Neural crest cell (in vitro differentiated cells): ENCODE data around the gene MARCHF9. TPM values are rescaled to one million over a fixed set of nuclear protein-coding genes. Genes with fewer than 3 reads are reported as not detected.

Experiments used
- DNase-seq: peaks from one replicate; pipeline ENCODE4 v3.0.0; 2021; ENCODE audit warnings: low read depth, mixed read lengths, low spot score
- H3K27ac Mint-ChIP-seq: one replicate; pipeline ENCODE4 v1.8.0; 2021; ENCODE audit warnings: mild to moderate bottlenecking, mixed read lengths; ENCODE audit not compliant: unreplicated experiment
- H3K27me3 Mint-ChIP-seq: 2 replicates; pipeline ENCODE4 v1.8.0; 2021; ENCODE audit warnings: low read depth, mild to moderate bottlenecking, mixed read lengths
- H3K36me3 Mint-ChIP-seq: 2 replicates; pipeline ENCODE4 v1.8.0; 2021; ENCODE audit warnings: low read depth, mild to moderate bottlenecking, mixed read lengths
- H3K4me1 Mint-ChIP-seq: 2 replicates; pipeline ENCODE4 v1.8.0; 2021; ENCODE audit warnings: mixed read lengths
- H3K4me3 Mint-ChIP-seq: one replicate; pipeline ENCODE4 v1.8.0; 2021; ENCODE audit warnings: mild to moderate bottlenecking, mixed read lengths
- H3K9me3 Mint-ChIP-seq: 2 replicates; pipeline ENCODE4 v1.8.0; 2021; ENCODE audit warnings: mixed read lengths
- CTCF ChIP-seq: fragments of 200-600 bp; sonication (generic); conservative IDR thresholded peaks from 2 replicates; pipeline ENCODE4 v1.5.0; 2021; ENCODE audit warnings: antibody characterized with exemption, mild to moderate bottlenecking
- total RNA-seq: library from RNA; stranded (reverse); gene quantifications from 2 replicates; pipeline ENCODE4 v1.2.1, GENCODE V29; 2021

Gene MARCHF9
- total RNA-seq, 1 donor from 2014 or later, result 18.8 TPM

- no peak for TF ChIP-seq CTCF
- DNase-seq, result no peak
- Mint-ChIP-seq H3K36me3 (peaks cover 8% of the 10 kb centered on the region), H3K27me3 (peaks cover 63% of the 10 kb centered on the region), H3K4me3 (peak overlapping the region; percentile 70), H3K4me1 (peaks cover 8% of the 10 kb centered on the region), H3K9me3 (no peaks in the 10 kb centered on the region), H3K27ac (no peak overlapping the region)
Observed at GRCh38 chr12:57724003-57724935, 30.6 kb upstream of the MARCHF9 start.

- Mint-ChIP-seq H3K4me3 (peak overlapping the region; percentile 70), H3K9me3 (no peaks in the 10 kb centered on the region), H3K4me1 (peaks cover 8% of the 10 kb centered on the region), H3K27ac (no peak overlapping the region), H3K27me3 (peaks cover 72% of the 10 kb centered on the region), H3K36me3 (peaks cover 4% of the 10 kb centered on the region)
- no peak for TF ChIP-seq CTCF
- no peak for DNase-seq
Observed at GRCh38 chr12:57724936-57725740, 29.8 kb upstream of the MARCHF9 start.

GRCh38 chr12:57725851-57726150 is 29.1 kb upstream of the MARCHF9 start:
- DNase-seq, result no peak
- no peak for TF ChIP-seq CTCF
- H3K27ac Mint-ChIP-seq, result no peak overlapping the region
- H3K9me3 Mint-ChIP-seq, result no peaks in the 10 kb centered on the region
- H3K36me3 Mint-ChIP-seq, result peaks cover 4% of the 10 kb centered on the region
- H3K4me1 Mint-ChIP-seq, result peaks cover 8% of the 10 kb centered on the region
- peak overlapping the region; percentile 97 for H3K4me3 Mint-ChIP-seq
- H3K27me3 Mint-ChIP-seq, result peaks cover 79% of the 10 kb centered on the region

- Mint-ChIP-seq H3K27me3 (peaks cover 84% of the 10 kb centered on the region), H3K4me1 (peaks cover 8% of the 10 kb centered on the region), H3K4me3 (peak overlapping the region; percentile 97), H3K9me3 (no peaks in the 10 kb centered on the region), H3K36me3 (peaks cover 4% of the 10 kb centered on the region), H3K27ac (peak overlapping the region; percentile 82)
- TF ChIP-seq CTCF, result peak; percentile 76
- DNase-seq, result peak; percentile 80
Observed at GRCh38 chr12:57726151-57726883, 28.6 kb upstream of the MARCHF9 start.
